DOHH2 (cell line): ENCODE measurements around the gene EZR.

Experiments used
- EZH2phosphoT487 ChIP-seq: fragments of 200-600 bp; sonication (generic); IDR thresholded peaks from 2 replicates; pipeline ENCODE4 v1.6.1; 2017; ENCODE audit warnings: borderline replicate concordance, mild to moderate bottlenecking, antibody characterized with exemption, low read length, moderate library complexity, mixed read lengths
- TF ChIP-seq, protein P1 (sequence below): fragments of 200-600 bp; sonication (generic); IDR thresholded peaks from one replicate; pipeline ENCODE4 v1.5.1; 2014; ENCODE audit warnings: antibody characterized with exemption, mild to moderate bottlenecking, low read depth, low read length; ENCODE audit not compliant: poor library complexity, severe bottlenecking

DNA sequence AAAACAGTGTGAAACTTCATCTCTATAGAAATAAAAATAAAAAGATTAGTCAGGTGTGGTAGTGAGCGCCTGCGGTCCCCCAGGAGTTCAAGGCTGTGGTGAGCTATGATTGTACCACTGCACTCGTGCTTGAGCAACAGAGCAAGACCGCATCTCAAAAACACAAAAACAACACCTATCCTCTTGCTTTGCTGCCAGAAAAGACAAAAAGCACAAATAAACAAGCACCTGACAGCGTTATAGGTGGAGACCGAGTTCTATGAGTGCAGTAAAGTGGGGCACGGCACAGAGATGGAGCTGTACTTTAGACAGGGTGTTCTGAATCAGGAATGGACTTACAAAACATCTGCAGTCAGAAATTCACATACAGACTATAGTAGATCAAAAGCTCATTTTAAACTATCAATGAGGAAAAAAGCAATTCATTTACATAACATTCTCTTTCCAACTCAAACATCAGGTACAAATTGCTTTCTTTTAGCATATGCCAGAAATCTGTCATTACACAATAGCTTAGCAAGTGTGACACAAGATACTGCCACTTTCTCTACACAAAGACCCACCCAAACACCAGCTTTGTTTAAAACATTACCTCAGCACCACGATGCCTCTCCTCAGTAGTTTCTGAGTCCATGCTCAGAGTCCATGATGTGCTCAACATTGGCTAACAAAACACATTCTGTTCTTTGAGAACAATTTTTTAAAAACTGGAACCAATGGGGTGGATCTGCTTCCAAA, 10.1 kb downstream of the EZR start:
- TF ChIP-seq, protein P1, sequence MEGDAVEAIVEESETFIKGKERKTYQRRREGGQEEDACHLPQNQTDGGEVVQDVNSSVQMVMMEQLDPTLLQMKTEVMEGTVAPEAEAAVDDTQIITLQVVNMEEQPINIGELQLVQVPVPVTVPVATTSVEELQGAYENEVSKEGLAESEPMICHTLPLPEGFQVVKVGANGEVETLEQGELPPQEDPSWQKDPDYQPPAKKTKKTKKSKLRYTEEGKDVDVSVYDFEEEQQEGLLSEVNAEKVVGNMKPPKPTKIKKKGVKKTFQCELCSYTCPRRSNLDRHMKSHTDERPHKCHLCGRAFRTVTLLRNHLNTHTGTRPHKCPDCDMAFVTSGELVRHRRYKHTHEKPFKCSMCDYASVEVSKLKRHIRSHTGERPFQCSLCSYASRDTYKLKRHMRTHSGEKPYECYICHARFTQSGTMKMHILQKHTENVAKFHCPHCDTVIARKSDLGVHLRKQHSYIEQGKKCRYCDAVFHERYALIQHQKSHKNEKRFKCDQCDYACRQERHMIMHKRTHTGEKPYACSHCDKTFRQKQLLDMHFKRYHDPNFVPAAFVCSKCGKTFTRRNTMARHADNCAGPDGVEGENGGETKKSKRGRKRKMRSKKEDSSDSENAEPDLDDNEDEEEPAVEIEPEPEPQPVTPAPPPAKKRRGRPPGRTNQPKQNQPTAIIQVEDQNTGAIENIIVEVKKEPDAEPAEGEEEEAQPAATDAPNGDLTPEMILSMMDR: no peak
- no peak for TF ChIP-seq EZH2phosphoT487
